DOHH2 (cell line): ENCODE measurements around the gene MAFB.

Experiments used
- H3F3A ChIP-seq: fragments of 200-600 bp; sonication (generic), shearing (Covaris generic); 2 replicates; pipeline ENCODE4 v1.6.0; 2016; ENCODE audit warnings: antibody characterized with exemption, mild to moderate bottlenecking; ENCODE audit not compliant: control insufficient read depth, insufficient read depth
- H3K27ac ChIP-seq: fragments of 200-600 bp; sonication (generic); 2 replicates; pipeline ENCODE4 v1.5.1; 2014; ENCODE audit warnings: low read depth, mild to moderate bottlenecking, low read length, moderate library complexity
- H3K27me3 ChIP-seq: fragments of 200-600 bp; sonication (generic); 2 replicates; pipeline ENCODE4 v1.6.1; 2014; ENCODE audit warnings: mild to moderate bottlenecking, low read length, mixed read lengths; ENCODE audit not compliant: control insufficient read depth
- H3K36me3 ChIP-seq: fragments of 200-600 bp; sonication (generic); 2 replicates; pipeline ENCODE4 v1.6.1; 2014; ENCODE audit warnings: mild to moderate bottlenecking, low read length, moderate library complexity, mixed read lengths; ENCODE audit not compliant: control insufficient read depth
- H3K4me1 ChIP-seq: fragments of 200-600 bp; sonication (generic); 2 replicates; pipeline ENCODE4 v1.6.1; 2014; ENCODE audit warnings: mild to moderate bottlenecking, low read length, mixed read lengths; ENCODE audit not compliant: control insufficient read depth
- H3K4me2 ChIP-seq: fragments of 200-600 bp; sonication (generic); 2 replicates; pipeline ENCODE4 v1.6.0; 2014; ENCODE audit warnings: mild to moderate bottlenecking, low read length, moderate library complexity
- H3K4me3 ChIP-seq: fragments of 200-600 bp; sonication (generic); 2 replicates; pipeline ENCODE4 v1.5.1; 2014; ENCODE audit warnings: mild to moderate bottlenecking, low read length, mixed read lengths
- H3K79me2 ChIP-seq: fragments of 200-600 bp; sonication (generic); 2 replicates; pipeline ENCODE4 v1.6.1; 2014; ENCODE audit warnings: mild to moderate bottlenecking, low read length, mixed read lengths; ENCODE audit not compliant: control insufficient read depth
- H3K9me2 ChIP-seq: fragments of 200-600 bp; sonication (generic); replicated peaks from 2 replicates; pipeline ENCODE4 v1.6.1; 2014; ENCODE audit warnings: mild to moderate bottlenecking, low read length, mixed read lengths; ENCODE audit not compliant: control insufficient read depth
- H3K9me3 ChIP-seq: fragments of 200-600 bp; sonication (generic); 2 replicates; pipeline ENCODE4 v1.6.1; 2014; ENCODE audit warnings: antibody characterized with exemption, low read length, mixed read lengths; ENCODE audit not compliant: control insufficient read depth, insufficient read depth
- H4K20me1 ChIP-seq: fragments of 200-600 bp; sonication (generic); 2 replicates; pipeline ENCODE4 v1.6.0; 2014; ENCODE audit warnings: low read depth, mild to moderate bottlenecking, antibody characterized with exemption, low read length, moderate library complexity; ENCODE audit not compliant: control insufficient read depth, insufficient read depth
- EZH2phosphoT487 ChIP-seq: fragments of 200-600 bp; sonication (generic); IDR thresholded peaks from 2 replicates; pipeline ENCODE4 v1.6.1; 2017; ENCODE audit warnings: borderline replicate concordance, mild to moderate bottlenecking, antibody characterized with exemption, low read length, moderate library complexity, mixed read lengths
- TF ChIP-seq, protein P1 (sequence below): fragments of 200-600 bp; sonication (generic); IDR thresholded peaks from one replicate; pipeline ENCODE4 v1.5.1; 2014; ENCODE audit warnings: antibody characterized with exemption, mild to moderate bottlenecking, low read depth, low read length; ENCODE audit not compliant: poor library complexity, severe bottlenecking

MAFB gene

DNA sequence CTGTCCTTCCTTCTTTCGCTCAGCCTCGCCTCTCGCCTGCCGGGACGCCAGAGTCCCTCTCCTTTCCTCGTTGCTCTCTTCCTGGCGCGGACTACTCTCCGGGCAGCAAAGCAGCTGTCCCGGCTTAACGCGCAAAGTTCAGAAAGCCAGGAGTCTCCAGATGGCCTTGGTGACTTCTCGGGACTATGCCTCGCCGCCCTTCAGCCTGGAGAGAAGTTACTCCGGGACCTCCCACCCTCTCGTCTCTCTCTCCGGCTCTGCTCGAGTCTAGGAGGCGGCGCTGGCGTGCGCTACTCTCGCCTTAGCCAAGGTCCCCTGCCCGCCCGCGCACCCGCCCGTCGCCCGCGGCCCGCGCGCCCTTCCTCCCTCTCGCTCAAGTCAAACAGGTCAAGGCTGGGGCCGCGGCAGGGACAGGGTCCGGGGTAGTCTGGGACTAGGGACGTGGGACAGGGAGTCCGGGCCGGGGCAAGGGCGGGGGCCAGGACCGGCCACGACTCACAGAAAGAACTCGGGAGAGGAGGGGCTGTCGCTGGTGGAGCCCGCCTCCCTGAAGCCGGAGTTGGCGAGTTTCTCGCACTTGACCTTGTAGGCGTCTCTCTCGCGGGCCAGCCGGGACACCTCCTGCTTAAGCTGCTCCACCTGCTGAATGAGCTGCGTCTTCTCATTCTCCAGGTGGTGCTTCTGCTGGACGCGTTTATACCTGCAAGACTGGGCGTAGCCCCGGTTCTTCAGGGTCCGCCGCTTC lies 1.5 kb downstream of the MAFB start:
- no peak overlapping the region for H3K4me2 ChIP-seq
- H3F3A ChIP-seq = no peaks in the 10 kb centered on the region
- H3K4me1 ChIP-seq = peaks cover 7% of the 10 kb centered on the region
- no peaks in the 10 kb centered on the region for H3K9me2 ChIP-seq
- H4K20me1 ChIP-seq = no peaks in the 10 kb centered on the region
- H3K27me3 ChIP-seq = peaks cover 70% of the 10 kb centered on the region
- no peak overlapping the region for H3K4me3 ChIP-seq
- H3K79me2 ChIP-seq = no peaks in the 10 kb centered on the region
- no peak overlapping the region for H3K27ac ChIP-seq
- no peaks in the 10 kb centered on the region for H3K36me3 ChIP-seq
- TF ChIP-seq, protein P1, sequence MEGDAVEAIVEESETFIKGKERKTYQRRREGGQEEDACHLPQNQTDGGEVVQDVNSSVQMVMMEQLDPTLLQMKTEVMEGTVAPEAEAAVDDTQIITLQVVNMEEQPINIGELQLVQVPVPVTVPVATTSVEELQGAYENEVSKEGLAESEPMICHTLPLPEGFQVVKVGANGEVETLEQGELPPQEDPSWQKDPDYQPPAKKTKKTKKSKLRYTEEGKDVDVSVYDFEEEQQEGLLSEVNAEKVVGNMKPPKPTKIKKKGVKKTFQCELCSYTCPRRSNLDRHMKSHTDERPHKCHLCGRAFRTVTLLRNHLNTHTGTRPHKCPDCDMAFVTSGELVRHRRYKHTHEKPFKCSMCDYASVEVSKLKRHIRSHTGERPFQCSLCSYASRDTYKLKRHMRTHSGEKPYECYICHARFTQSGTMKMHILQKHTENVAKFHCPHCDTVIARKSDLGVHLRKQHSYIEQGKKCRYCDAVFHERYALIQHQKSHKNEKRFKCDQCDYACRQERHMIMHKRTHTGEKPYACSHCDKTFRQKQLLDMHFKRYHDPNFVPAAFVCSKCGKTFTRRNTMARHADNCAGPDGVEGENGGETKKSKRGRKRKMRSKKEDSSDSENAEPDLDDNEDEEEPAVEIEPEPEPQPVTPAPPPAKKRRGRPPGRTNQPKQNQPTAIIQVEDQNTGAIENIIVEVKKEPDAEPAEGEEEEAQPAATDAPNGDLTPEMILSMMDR = no peak
- no peak for TF ChIP-seq EZH2phosphoT487
- H3K9me3 ChIP-seq = no peaks in the 10 kb centered on the region

DNA sequence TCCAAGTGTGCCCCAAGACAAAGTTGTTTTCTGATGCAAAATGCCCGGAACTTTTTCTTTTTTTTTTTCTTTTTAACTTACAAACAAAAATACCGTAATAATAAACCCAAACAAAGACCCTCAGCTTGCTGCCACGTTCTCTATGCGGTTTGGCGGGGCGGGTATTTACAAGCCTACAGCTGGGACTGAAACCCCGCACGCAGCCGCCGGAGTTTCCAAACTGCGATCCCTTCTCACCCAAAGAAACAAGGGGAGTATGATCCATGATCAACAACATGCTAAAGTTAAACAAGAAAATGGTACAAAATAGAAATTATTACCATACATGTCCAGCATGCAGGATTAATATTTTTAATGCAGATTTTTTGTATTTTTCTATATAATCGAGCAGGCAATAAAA lies 2.1 kb downstream of the MAFB start:
- no peaks in the 10 kb centered on the region for H3F3A ChIP-seq
- no peaks in the 10 kb centered on the region for H3K36me3 ChIP-seq
- H3K27me3 ChIP-seq = peaks cover 63% of the 10 kb centered on the region
- H3K4me1 ChIP-seq = peaks cover 7% of the 10 kb centered on the region
- no peak overlapping the region for H3K4me3 ChIP-seq
- TF ChIP-seq, protein P1 = no peak
- no peak overlapping the region for H3K4me2 ChIP-seq
- no peaks in the 10 kb centered on the region for H3K79me2 ChIP-seq
- H3K27ac ChIP-seq = no peak overlapping the region
- no peaks in the 10 kb centered on the region for H4K20me1 ChIP-seq
- no peaks in the 10 kb centered on the region for H3K9me3 ChIP-seq
- H3K9me2 ChIP-seq = no peaks in the 10 kb centered on the region

DNA sequence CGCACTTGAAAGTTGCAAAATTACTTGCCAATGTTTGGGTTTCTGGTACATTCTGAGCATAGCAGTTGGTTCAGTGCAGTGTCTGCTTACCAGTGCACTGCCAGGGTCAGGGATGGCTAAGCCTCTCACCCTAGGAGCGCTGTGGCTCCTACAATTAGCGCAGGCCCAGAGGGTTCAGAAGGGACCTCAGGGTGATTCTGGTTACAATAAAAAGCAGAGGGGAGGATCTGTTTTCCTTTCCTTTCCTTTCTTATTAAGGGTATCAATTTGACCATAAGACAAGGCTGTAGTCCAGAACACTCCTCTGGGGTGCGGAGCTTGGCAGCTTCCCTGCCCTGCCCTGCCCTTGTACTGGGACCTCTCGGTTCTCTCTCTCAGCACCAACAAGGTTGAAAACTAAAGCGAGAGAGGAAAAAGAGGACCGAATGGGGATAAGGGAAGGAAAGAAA lies 2.6 kb downstream of the MAFB start:
- no peaks in the 10 kb centered on the region for H4K20me1 ChIP-seq
- H3K9me3 ChIP-seq = no peaks in the 10 kb centered on the region
- no peaks in the 10 kb centered on the region for H3F3A ChIP-seq
- no peaks in the 10 kb centered on the region for H3K79me2 ChIP-seq
- no peaks in the 10 kb centered on the region for H3K9me2 ChIP-seq
- H3K4me1 ChIP-seq = peaks cover 7% of the 10 kb centered on the region
- no peak overlapping the region for H3K4me3 ChIP-seq
- no peak for TF ChIP-seq EZH2phosphoT487
- TF ChIP-seq, protein P1 = no peak
- peaks cover 59% of the 10 kb centered on the region for H3K27me3 ChIP-seq
- H3K4me2 ChIP-seq = no peak overlapping the region
- no peaks in the 10 kb centered on the region for H3K36me3 ChIP-seq
- H3K27ac ChIP-seq = no peak overlapping the region
